SK-N-SH treated with all-trans-retinoic acid at 6 μM for 48 hours (cell line): ENCODE measurements around the gene ZFAND2B.

Experiments used
- ARNTL ChIP-seq: fragments of 450-650 bp; formaldehyde crosslinking; IDR thresholded peaks from 2 replicates; pipeline ENCODE4 v1.5.0; 2020; ENCODE audit warnings: low read depth, mild to moderate bottlenecking, moderate library complexity, borderline replicate concordance
- ESRRG ChIP-seq: fragments of 250-450 bp; sonication (Bioruptor Pico); IDR thresholded peaks from 2 replicates; pipeline ENCODE4 v1.6.1; 2021; ENCODE audit warnings: mild to moderate bottlenecking
- GLIS3 ChIP-seq: fragments of 250-450 bp; sonication (Bioruptor Pico); IDR thresholded peaks from 2 replicates; pipeline ENCODE4 v1.5.0; 2020; ENCODE audit warnings: mild to moderate bottlenecking, moderate library complexity
- OSR1 ChIP-seq: fragments of 250-450 bp; sonication (Bioruptor Pico); IDR thresholded peaks from 2 replicates; pipeline ENCODE4 v1.8.0; 2022; ENCODE audit warnings: moderate library complexity, mild to moderate bottlenecking, inconsistent platforms
- RARB ChIP-seq: fragments of 250-450 bp; sonication (Bioruptor Pico); IDR thresholded peaks from 2 replicates; pipeline ENCODE4 v1.8.0; 2021; ENCODE audit warnings: mild to moderate bottlenecking, moderate library complexity
- ZFP30 ChIP-seq: fragments of 450-650 bp; formaldehyde crosslinking; IDR thresholded peaks from 2 replicates; pipeline ENCODE4 v1.5.0; 2022; ENCODE audit warnings: mild to moderate bottlenecking, moderate library complexity
- ZNF565 ChIP-seq: fragments of 450-650 bp; formaldehyde crosslinking; conservative IDR thresholded peaks from 2 replicates; pipeline ENCODE4 v1.5.0; 2020; ENCODE audit warnings: low read depth, mild to moderate bottlenecking, moderate library complexity
- ZNF70 ChIP-seq: fragments of 450-650 bp; formaldehyde crosslinking; IDR thresholded peaks from 2 replicates; pipeline ENCODE4 v1.5.0; 2020; ENCODE audit warnings: mild to moderate bottlenecking, moderate library complexity
- TF ChIP-seq, protein P1 (sequence below): fragments of 250-450 bp; sonication (Bioruptor Pico); IDR thresholded peaks from 2 replicates; pipeline ENCODE4 v1.8.0; 2020; ENCODE audit warnings: mild to moderate bottlenecking, moderate library complexity, borderline replicate concordance
- TF ChIP-seq, protein P2 (sequence below): fragments of 250-450 bp; sonication (Bioruptor Pico); IDR thresholded peaks from 2 replicates; pipeline ENCODE4 v1.5.1; 2020; ENCODE audit warnings: low read depth, mild to moderate bottlenecking, moderate library complexity

DNA sequence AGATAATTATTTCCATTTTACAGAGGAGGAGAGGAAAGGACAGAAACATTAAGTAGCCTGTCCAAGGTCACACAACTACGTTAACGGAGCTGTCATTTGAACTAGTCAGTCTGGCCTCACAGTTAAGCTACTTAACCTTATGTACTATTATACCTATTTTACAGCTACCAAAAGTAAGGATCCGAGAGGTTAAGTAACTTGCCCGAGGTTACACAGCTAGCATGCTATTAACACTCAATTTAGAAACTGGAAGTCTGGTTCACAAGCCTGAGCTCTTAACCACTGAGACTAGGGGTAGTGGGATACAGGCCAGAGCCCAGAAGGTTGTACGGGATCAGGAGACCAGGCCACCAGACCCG is 38.2 kb downstream of the ZFAND2B start:
- TF ChIP-seq ARNTL (no peak), ZFP30 (no peak), RARB (CRISPR knock-in tag) (no peak), ZNF70 (no peak), ESRRG (no peak), GLIS3 (CRISPR knock-in tag) (no peak), OSR1 (CRISPR knock-in tag) (no peak), ZNF565 (CRISPR knock-in tag) (no peak)
- TF ChIP-seq, protein P1, sequence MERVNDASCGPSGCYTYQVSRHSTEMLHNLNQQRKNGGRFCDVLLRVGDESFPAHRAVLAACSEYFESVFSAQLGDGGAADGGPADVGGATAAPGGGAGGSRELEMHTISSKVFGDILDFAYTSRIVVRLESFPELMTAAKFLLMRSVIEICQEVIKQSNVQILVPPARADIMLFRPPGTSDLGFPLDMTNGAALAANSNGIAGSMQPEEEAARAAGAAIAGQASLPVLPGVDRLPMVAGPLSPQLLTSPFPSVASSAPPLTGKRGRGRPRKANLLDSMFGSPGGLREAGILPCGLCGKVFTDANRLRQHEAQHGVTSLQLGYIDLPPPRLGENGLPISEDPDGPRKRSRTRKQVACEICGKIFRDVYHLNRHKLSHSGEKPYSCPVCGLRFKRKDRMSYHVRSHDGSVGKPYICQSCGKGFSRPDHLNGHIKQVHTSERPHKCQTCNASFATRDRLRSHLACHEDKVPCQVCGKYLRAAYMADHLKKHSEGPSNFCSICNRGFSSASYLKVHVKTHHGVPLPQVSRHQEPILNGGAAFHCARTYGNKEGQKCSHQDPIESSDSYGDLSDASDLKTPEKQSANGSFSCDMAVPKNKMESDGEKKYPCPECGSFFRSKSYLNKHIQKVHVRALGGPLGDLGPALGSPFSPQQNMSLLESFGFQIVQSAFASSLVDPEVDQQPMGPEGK (CRISPR knock-in tag) = no peak
- TF ChIP-seq, protein P2, sequence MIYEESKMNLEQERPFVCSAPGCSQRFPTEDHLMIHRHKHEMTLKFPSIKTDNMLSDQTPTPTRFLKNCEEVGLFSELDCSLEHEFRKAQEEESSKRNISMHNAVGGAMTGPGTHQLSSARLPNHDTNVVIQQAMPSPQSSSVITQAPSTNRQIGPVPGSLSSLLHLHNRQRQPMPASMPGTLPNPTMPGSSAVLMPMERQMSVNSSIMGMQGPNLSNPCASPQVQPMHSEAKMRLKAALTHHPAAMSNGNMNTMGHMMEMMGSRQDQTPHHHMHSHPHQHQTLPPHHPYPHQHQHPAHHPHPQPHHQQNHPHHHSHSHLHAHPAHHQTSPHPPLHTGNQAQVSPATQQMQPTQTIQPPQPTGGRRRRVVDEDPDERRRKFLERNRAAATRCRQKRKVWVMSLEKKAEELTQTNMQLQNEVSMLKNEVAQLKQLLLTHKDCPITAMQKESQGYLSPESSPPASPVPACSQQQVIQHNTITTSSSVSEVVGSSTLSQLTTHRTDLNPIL = no peak
